PC-9 (cell line): ENCODE measurements around the gene RNF126.

Source experiments
- CTCF ChIP-seq: fragments of 200-600 bp; sonication (generic); conservative IDR thresholded peaks from 2 replicates; pipeline ENCODE4 v1.6.1; 2017; ENCODE audit warnings: mixed run types, antibody characterized with exemption, mild to moderate bottlenecking, moderate library complexity
- EZH2 ChIP-seq: fragments of 200-600 bp; sonication (generic); IDR thresholded peaks from 2 replicates; pipeline ENCODE4 v1.8.0; 2017; ENCODE audit warnings: antibody characterized with exemption, low read depth

DNA sequence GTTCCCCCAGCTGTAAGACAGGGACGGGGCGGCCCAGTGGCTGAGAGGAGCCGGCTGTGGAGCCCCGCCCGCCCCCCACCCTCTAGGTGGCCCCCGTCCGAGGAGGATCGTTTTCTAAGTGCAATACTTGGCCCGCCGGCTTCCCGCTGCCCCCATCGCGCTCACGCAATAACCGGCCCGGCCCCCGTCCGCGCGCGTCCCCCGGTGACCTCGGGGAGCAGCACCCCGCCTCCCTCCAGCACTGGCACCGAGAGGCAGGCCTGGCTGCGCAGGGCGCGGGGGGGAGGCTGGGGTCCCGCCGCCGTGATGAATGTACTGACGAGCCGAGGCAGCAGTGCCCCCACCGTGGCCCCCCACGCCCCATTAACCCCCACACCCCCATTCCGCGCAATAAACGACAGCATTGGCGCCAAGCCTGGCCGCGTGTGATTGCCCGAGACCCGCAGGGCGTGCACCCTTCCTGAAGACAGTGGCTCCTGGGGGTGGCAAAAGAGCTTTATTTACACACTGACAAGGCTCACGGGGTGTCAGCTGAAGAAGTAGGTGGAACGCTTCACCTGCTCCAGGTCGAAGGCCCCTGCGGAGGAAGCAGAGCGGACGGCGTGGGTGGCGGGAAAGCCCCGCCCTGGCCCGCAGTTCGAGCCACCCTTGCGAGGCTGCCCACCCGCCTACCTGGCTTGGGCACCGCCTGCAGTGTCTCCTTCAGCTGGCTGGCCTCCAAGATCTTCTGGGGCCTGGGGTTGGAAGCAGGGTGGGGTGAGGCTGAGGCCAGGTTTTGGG, 46.1 kb downstream of the RNF126 start:
- TF ChIP-seq CTCF: no peak
- TF ChIP-seq EZH2: no peak
